KMS-11 (cell line): ENCODE results near the gene INPP4A.

ENCODE experiments used
- H2AFZ ChIP-seq: fragments of 200-600 bp; sonication (generic); 2 replicates; pipeline ENCODE4 v1.6.1; 2016; ENCODE audit warnings: antibody characterized with exemption, mixed run types, low read depth
- H3K27ac ChIP-seq: fragments of 200-600 bp; sonication (generic); 2 replicates; pipeline ENCODE4 v1.6.1; 2016; ENCODE audit warnings: mild to moderate bottlenecking, mixed run types
- H3K27me3 ChIP-seq: fragments of 200-600 bp; sonication (generic); 2 replicates; pipeline ENCODE4 v1.6.1; 2017; ENCODE audit warnings: mild to moderate bottlenecking, low read depth, mixed run types, moderate library complexity; ENCODE audit not compliant: insufficient read depth
- H3K36me3 ChIP-seq: fragments of 200-600 bp; sonication (generic); 2 replicates; pipeline ENCODE4 v1.6.1; 2017; ENCODE audit warnings: mild to moderate bottlenecking, mixed run types; ENCODE audit not compliant: insufficient read depth
- H3K4me1 ChIP-seq: fragments of 200-600 bp; sonication (generic); 2 replicates; pipeline ENCODE4 v1.6.1; 2016; ENCODE audit warnings: mild to moderate bottlenecking, low read depth, mixed run types; ENCODE audit not compliant: poor library complexity, severe bottlenecking
- H3K4me2 ChIP-seq: fragments of 200-600 bp; sonication (generic); 2 replicates; pipeline ENCODE4 v1.7.0; 2016; ENCODE audit warnings: mild to moderate bottlenecking, mixed run types
- H3K4me3 ChIP-seq: fragments of 200-600 bp; sonication (generic); IDR thresholded peaks from 2 replicates; pipeline ENCODE4 v1.6.1; 2017; ENCODE audit warnings: low read depth, low read length, mixed read lengths; ENCODE audit not compliant: insufficient read depth
- H3K79me2 ChIP-seq: fragments of 200-600 bp; sonication (generic); 2 replicates; pipeline ENCODE4 v1.6.1; 2016; ENCODE audit warnings: low read depth, mixed run types; ENCODE audit not compliant: insufficient read depth
- H3K9ac ChIP-seq: fragments of 200-600 bp; sonication (generic); 2 replicates; pipeline ENCODE4 v1.6.1; 2016; ENCODE audit warnings: mild to moderate bottlenecking, mixed run types
- H4K20me1 ChIP-seq: fragments of 200-600 bp; sonication (generic); 2 replicates; pipeline ENCODE4 v1.6.1; 2016; ENCODE audit warnings: mild to moderate bottlenecking, mixed run types; ENCODE audit not compliant: insufficient read depth
- CTCF ChIP-seq: fragments of 200-600 bp; sonication (generic); conservative IDR thresholded peaks from 2 replicates; pipeline ENCODE4 v1.6.1; 2017; ENCODE audit warnings: low read depth, mild to moderate bottlenecking, antibody characterized with exemption, low read length, moderate library complexity, mixed read lengths

The INPP4A gene

GRCh38 chr2:98471402-98472131 is 26.9 kb downstream of the INPP4A start:
- Histone ChIP-seq H2AFZ (no peak overlapping the region), H3K4me3 (peak overlapping the region; percentile 11), H3K4me1 (peaks cover 100% of the 10 kb centered on the region), H3K36me3 (no peaks in the 10 kb centered on the region), H3K79me2 (peaks cover 95% of the 10 kb centered on the region), H3K27me3 (no peaks in the 10 kb centered on the region), H4K20me1 (no peaks in the 10 kb centered on the region), H3K4me2 (peak overlapping the region; percentile 94), H3K9ac (no peak overlapping the region; the same call in 1 of the 2 replicates), H3K27ac (peak overlapping the region; percentile 86)
- TF ChIP-seq CTCF, result no peak

- Histone ChIP-seq H3K27me3 (no peaks in the 10 kb centered on the region), H2AFZ (no peak overlapping the region), H3K79me2 (peaks cover 95% of the 10 kb centered on the region), H3K9ac (no peak overlapping the region; the same call in 1 of the 2 replicates), H3K4me2 (peak overlapping the region; percentile 94), H4K20me1 (no peaks in the 10 kb centered on the region), H3K4me3 (peak overlapping the region; percentile 11), H3K4me1 (peaks cover 100% of the 10 kb centered on the region), H3K27ac (peak overlapping the region; percentile 86), H3K36me3 (no peaks in the 10 kb centered on the region)
- no peak for TF ChIP-seq CTCF
Measured at GRCh38 chr2:98472132-98472650, 27.5 kb downstream of the INPP4A start.

- TF ChIP-seq CTCF, result no peak
- peak overlapping the region; percentile 86 for H3K27ac ChIP-seq
- H3K9ac ChIP-seq, result peak overlapping the region; percentile 64; the same call in 1 of the 2 replicates
- no peak overlapping the region for H2AFZ ChIP-seq
- peaks cover 96% of the 10 kb centered on the region for H3K79me2 ChIP-seq
- H3K4me2 ChIP-seq, result peak overlapping the region; percentile 97
- H4K20me1 ChIP-seq, result no peaks in the 10 kb centered on the region
- H3K36me3 ChIP-seq, result no peaks in the 10 kb centered on the region
- H3K4me1 ChIP-seq, result peaks cover 100% of the 10 kb centered on the region
- H3K4me3 ChIP-seq, result peak overlapping the region; percentile 11
- no peaks in the 10 kb centered on the region for H3K27me3 ChIP-seq
Measured at GRCh38 chr2:98472961-98473746, 28.5 kb downstream of the INPP4A start.

- Histone ChIP-seq H3K79me2 (peaks cover 96% of the 10 kb centered on the region), H3K4me1 (peaks cover 100% of the 10 kb centered on the region), H3K27me3 (no peaks in the 10 kb centered on the region), H3K9ac (peak overlapping the region; percentile 64), H3K36me3 (no peaks in the 10 kb centered on the region), H3K4me2 (peak overlapping the region; percentile 97), H4K20me1 (no peaks in the 10 kb centered on the region), H2AFZ (no peak overlapping the region), H3K27ac (peak overlapping the region; percentile 86), H3K4me3 (no peak overlapping the region)
- TF ChIP-seq CTCF, result no peak
Measured at GRCh38 chr2:98473995-98474780, 29.5 kb downstream of the INPP4A start.
